Esophagus muscularis mucosa (tissue), 4 donors: Measurements from ENCODE around the gene BTBD19.

Source experiments
- CTCF ChIP-seq, 3 experiments: fragments of 200-600 bp in 2 of 3; fragments of 450-650 bp in 1 of 3; sonication (generic) in 2 of 3; IDR thresholded peaks; one replicate each; pipeline ENCODE4 v1.5.1; 2017 to 2019; ENCODE audit warnings: antibody characterized with exemption in 3 of 3, mild to moderate bottlenecking in 2 of 3, moderate library complexity in 1 of 3
- EP300 ChIP-seq: sonication (generic); formaldehyde crosslinking; IDR thresholded peaks from one replicate; pipeline ENCODE4 v1.6.1; 2017; ENCODE audit warnings: antibody characterized with exemption
- POLR2A ChIP-seq: fragments of 450-650 bp; IDR thresholded peaks from one replicate; pipeline ENCODE4 v1.6.1; 2017; ENCODE audit warnings: antibody characterized with exemption, moderate library complexity, mild to moderate bottlenecking, low read depth

DNA sequence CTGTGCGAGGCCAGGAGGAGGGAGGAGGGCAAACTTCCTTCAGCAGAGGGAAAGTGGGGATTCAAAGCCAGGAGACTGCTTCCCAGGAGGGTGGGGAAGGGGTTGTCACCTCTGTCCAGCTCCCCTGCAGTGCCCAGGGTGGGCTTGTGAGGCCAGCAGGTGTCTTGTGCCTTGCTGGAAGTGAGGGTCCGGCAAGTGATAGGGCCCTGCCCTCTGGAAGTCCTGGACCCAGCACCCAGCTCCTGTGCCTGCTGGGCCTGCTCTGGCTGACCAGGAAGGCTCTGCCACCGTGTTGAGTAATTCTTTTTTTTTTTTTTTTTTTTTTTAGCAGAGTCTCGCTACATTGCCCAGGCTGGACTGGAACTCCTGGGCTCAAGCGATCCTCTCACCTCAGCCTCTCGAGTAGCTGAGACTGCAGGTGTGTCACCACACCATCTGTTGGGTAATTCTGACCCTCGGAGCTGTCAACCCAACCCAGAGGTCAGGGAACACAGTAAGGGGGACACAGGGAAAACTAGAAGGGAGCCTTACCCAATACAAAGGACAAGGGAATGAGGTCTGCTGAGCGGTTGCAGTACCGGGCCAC, 21.4 kb upstream of the BTBD19 start:
- TF ChIP-seq CTCF (IDR thresholded peaks at IDR 0.05) (no peak), POLR2A (no peak), EP300 (no peak)
